HepG2 (cell line): ENCODE measurements around the gene ZNF77. TPM values are rescaled to one million over a fixed set of nuclear protein-coding genes. Genes with fewer than 3 reads are reported as not detected.

Experiments
- ATAC-seq: fragments of 200-7000 bp; cut with Tn5 transposase; 3 replicates; pipeline ENCODE4 v1.9.1; 2020; ENCODE audit warnings: mild to moderate bottlenecking, moderate library complexity
- BruUV-seq: library from RNA; stranded (reverse); fragments of 400-500 nt; replicated peaks from 2 replicates; lab custom pipeline; 2021; lab: Mats Ljungman, UMichigan
- CTCF ChIA-PET: fragments of 300-600 bp; formaldehyde crosslinking; extraction: SDS; loops from one replicate; lab custom pipeline; 2021; ENCODE audit warnings: low total read pairs, inconsistent platforms, low intra/inter-chr PET ratio; lab: Yijun Ruan, JAX
- POLR2A ChIA-PET: fragments of 350-600 bp; sonication (Branson Sonifier 250); formaldehyde crosslinking; loops from one replicate; lab custom pipeline; 2020; ENCODE audit warnings: antibody characterized with exemption, inconsistent platforms; lab: Yijun Ruan, JAX
- DNase-seq: peaks from one replicate; pipeline ENCODE4 v3.0.0-alpha.2; 2015; ENCODE audit warnings: low spot score
- FAIRE-seq: peaks from 3 replicates; lab custom pipeline; 2011; peaks lifted over from hg19 to GRCh38; lab: Jason Lieb, UNC
- H2AFZ ChIP-seq: one replicate; pipeline ENCODE4 v1.6.1; 2011; ENCODE audit warnings: low read length, inconsistent platforms
- H3K27ac ChIP-seq: fragments of 300-600 bp; 3 replicates; pipeline ENCODE4 v1.8.0; 2011; ENCODE audit warnings: mixed run types, mild to moderate bottlenecking, mixed read lengths, low read length, inconsistent platforms; ENCODE audit not compliant: insufficient read depth; ENCODE audit errors: extremely low read length
- H3K27me3 ChIP-seq, 2 experiments: fragments of 200-600 bp in 1 of 2; 2 replicates in 1 of 2; 3 replicates in 1 of 2; pipeline versions ENCODE4 v1.6.0 to v1.8.0; 2011; ENCODE audit warnings: low read length in 2 of 2, mild to moderate bottlenecking in 2 of 2, moderate library complexity in 2 of 2, inconsistent platforms in 1 of 2; ENCODE audit not compliant: insufficient read depth in 2 of 2, control insufficient read depth in 1 of 2
- H3K36me3 ChIP-seq, 2 experiments: fragments of 200-600 bp in 1 of 2; replicated peaks in 1 of 2; 2 replicates in 1 of 2; 3 replicates in 1 of 2; pipeline versions ENCODE4 v1.5.1 to v1.8.0; 2011; ENCODE audit warnings: low read length in 2 of 2, inconsistent platforms in 1 of 2; ENCODE audit not compliant: insufficient read depth in 2 of 2, control insufficient read depth in 1 of 2
- H3K4me1 ChIP-seq: 2 replicates; pipeline ENCODE4 v1.5.1; 2012; ENCODE audit warnings: low read length, inconsistent platforms; ENCODE audit not compliant: insufficient read depth
- H3K4me2 ChIP-seq: 2 replicates; pipeline ENCODE4 v1.6.0; 2011; ENCODE audit warnings: low read depth, low read length, inconsistent platforms
- H3K4me3 ChIP-seq, 3 experiments: fragments of 200-600 bp in 1 of 3; sonication (generic), shearing (Covaris generic) in 1 of 3; replicated peaks in 1 of 3; 2 replicates each; pipeline ENCODE4 v1.5.1; 2011 to 2016; ENCODE audit warnings: low read length in 3 of 3, inconsistent platforms in 2 of 3, low read depth in 2 of 3, mild to moderate bottlenecking in 2 of 3, control low read depth in 1 of 3, mixed read lengths in 1 of 3; ENCODE audit not compliant: insufficient read depth in 1 of 3
- H3K79me2 ChIP-seq: one replicate; pipeline ENCODE4 v1.6.1; 2011; ENCODE audit warnings: low read length, inconsistent platforms; ENCODE audit not compliant: insufficient read depth
- H3K9ac ChIP-seq: 2 replicates; pipeline ENCODE4 v1.6.0; 2011; ENCODE audit warnings: mild to moderate bottlenecking, low read depth, low read length, inconsistent platforms; ENCODE audit not compliant: insufficient read depth
- H3K9me3 ChIP-seq: 2 replicates; pipeline ENCODE4 v1.5.1; 2012; ENCODE audit warnings: mild to moderate bottlenecking, low read length
- H4K20me1 ChIP-seq: 2 replicates; pipeline ENCODE4 v1.6.0; 2011; ENCODE audit warnings: inconsistent platforms, mild to moderate bottlenecking, low read length, moderate library complexity; ENCODE audit not compliant: insufficient read depth
- CHD4 ChIP-seq: fragments of 200-600 bp; sonication (generic); IDR thresholded peaks from 2 replicates; pipeline ENCODE4 v1.7.0; 2017; ENCODE audit warnings: mild to moderate bottlenecking, low read length, borderline replicate concordance
- SIN3A ChIP-seq: IDR thresholded peaks from 2 replicates; pipeline ENCODE4 v1.6.1; 2011; ENCODE audit warnings: low read depth, mild to moderate bottlenecking, control low read depth, low read length, borderline replicate concordance
- ZFY ChIP-seq: sonication (generic); formaldehyde crosslinking; IDR thresholded peaks from 2 replicates; pipeline ENCODE4 v1.4.0; 2020; ENCODE audit warnings: missing genetic modification reagents
- ZKSCAN8 ChIP-seq: IDR thresholded peaks from 2 replicates; pipeline ENCODE4 v1.6.1; 2016; ENCODE audit warnings: borderline replicate concordance, missing genetic modification reagents, missing compliant biosample characterization
- ZMYM3 ChIP-seq: sonication (generic); formaldehyde crosslinking; IDR thresholded peaks from 2 replicates; pipeline ENCODE4 v1.5.1; 2020; ENCODE audit warnings: mild to moderate bottlenecking, missing genetic modification reagents
- ZNF263 ChIP-seq: sonication (generic); formaldehyde crosslinking; IDR thresholded peaks from 2 replicates; pipeline ENCODE4 v1.4.0; 2020; ENCODE audit warnings: missing genetic modification reagents
- ZNF281 ChIP-seq: sonication (generic); formaldehyde crosslinking; IDR thresholded peaks from 2 replicates; pipeline ENCODE4 v1.4.0; 2020; ENCODE audit warnings: missing genetic modification reagents, borderline replicate concordance
- ZNF609 ChIP-seq: sonication (generic); formaldehyde crosslinking; IDR thresholded peaks from 2 replicates; pipeline ENCODE4 v1.4.0; 2020; ENCODE audit warnings: mild to moderate bottlenecking, missing genetic modification reagents, borderline replicate concordance
- ZNF710 ChIP-seq: sonication (generic); formaldehyde crosslinking; IDR thresholded peaks from 2 replicates; pipeline ENCODE4 v1.5.0; 2020; ENCODE audit warnings: mild to moderate bottlenecking, missing genetic modification reagents, borderline replicate concordance
- ZNF75D ChIP-seq: sonication (generic); formaldehyde crosslinking; IDR thresholded peaks from 2 replicates; pipeline ENCODE4 v1.8.1; 2023; ENCODE audit warnings: missing genetic modification reagents, mild to moderate bottlenecking, borderline replicate concordance
- WGBS: methylation state at CpG from one replicate; pipeline ENCODE4 v1.1.6; 2017; ENCODE audit warnings: low lambda C conversion rate; 5-methylcytosine and 5-hydroxymethylcytosine counted together
- in situ Hi-C: cut with HindIII; loops from 2 replicates; pipeline ENCODE4 v1.10.0; 2017; ENCODE audit warnings: low pct_unique_long_range_greater_than_20kb; ENCODE audit not compliant: extremely low pct_ligation_motif_present
- intact Hi-C: fragments of 100-400 bp; cut with micrococcal nuclease; formaldehyde crosslinking; loops from one replicate; pipeline ENCODE4 v1.10.0; 2022; ENCODE audit not compliant: unreplicated experiment
- polyA plus RNA-seq, 8 experiments: library from polyadenylated mRNA; depleted of rRNA in 3 of 8; stranded (reverse) in 7 of 8; unstranded in 1 of 8; fragments of >200 nt; fragmentation: Illumina TruSeq in 4 of 8; extraction: Trizol in 4 of 8; gene quantifications; 2 replicates each; pipeline versions ENCODE4 v1.2.1 to v1.2.3, GENCODE V29; 2011 to 2016; ENCODE audit warnings: low read depth in 4 of 8, missing spikeins in 1 of 8, mixed read lengths in 1 of 8; ENCODE audit not compliant: insufficient read depth in 1 of 8
- total RNA-seq, 5 experiments: library from RNA; depleted of rRNA; stranded (reverse); fragments of >200 nt; fragmentation: Illumina TruSeq; extraction: Trizol; gene quantifications; 2 replicates each; pipeline ENCODE4 v1.2.3, GENCODE V29; 2016; ENCODE audit warnings: low read depth in 1 of 5

ZNF77 gene
- total and polyA plus RNA-seq, 2 of the 13 experiments (the other 11 are each of a cell fraction or from before 2014, with no cell fraction given), result 7.1 to 11.5 TPM

GRCh38 chr19:2984215-2984528 is 39.4 kb upstream of the ZNF77 start (continued):
- TF ChIP-seq ZNF75D (CRISPR knock-in tag), result no peak

- no peaks in the 10 kb centered on the region for H3K79me2 ChIP-seq
- H4K20me1 ChIP-seq, result no peaks in the 10 kb centered on the region
- intact Hi-C loops, result no loop called here
- in situ Hi-C loops, result no loop called here
- WGBS, result 10% methylated on average over 21 of the region's 24 CpGs
- peaks cover 0 to 53% of the 10 kb centered on the region in 2 experiments; a peak in 4 of 5 replicates for H3K27me3 ChIP-seq
- CTCF ChIA-PET, result no interaction called here
- no peak overlapping the region for H3K27ac ChIP-seq
- H3K9ac ChIP-seq, result no peak overlapping the region
- H2AFZ ChIP-seq, result no peak overlapping the region
- peak overlapping the region in 2 of 3 experiments; percentile 31 to 62; a peak in 4 of 6 replicates for H3K4me3 ChIP-seq
- peak; percentile 33 for ATAC-seq
- H3K4me1 ChIP-seq, result peaks cover 49% of the 10 kb centered on the region
- POLR2A ChIA-PET, result no interaction called here
- DNase-seq, result no peak
- H3K9me3 ChIP-seq, result no peaks in the 10 kb centered on the region
- H3K36me3 ChIP-seq, result no peaks in the 10 kb centered on the region
- H3K4me2 ChIP-seq, result peak overlapping the region; percentile 74
- no peak for FAIRE-seq
- BruUV-seq, result no TSS peak
- peak; percentile 92 for TF ChIP-seq ZMYM3 (CRISPR knock-in tag)
- peak; percentile 85 for TF ChIP-seq ZNF263
- peak; percentile 21; the same call in 1 of the 2 replicates for TF ChIP-seq ZFY (CRISPR knock-in tag)
- TF ChIP-seq ZNF710 (CRISPR knock-in tag), result no peak
- TF ChIP-seq ZKSCAN8, result no peak
- 0 out of 2 replicates have a peak, but pooled peaks have one; percentile 45 for TF ChIP-seq CHD4
- TF ChIP-seq SIN3A, result 0 out of 2 replicates have a peak, but pooled peaks have one; percentile 24
- 0 out of 2 replicates have a peak, but pooled peaks have one; percentile 14 for TF ChIP-seq ZNF281 (CRISPR knock-in tag)
- TF ChIP-seq ZNF609 (CRISPR knock-in tag), result 0 out of 2 replicates have a peak, but pooled peaks have one; percentile 24
Measured at GRCh38 chr19:2983351-2984214, 38.8 kb upstream of the ZNF77 start.
